ENCODE results near the gene SKI.
"Not testable (repeated sequence)": the region's sequence is repeated elsewhere in the genome, so short reads cannot be mapped to it uniquely, and the experiment has no call there.

The SKI gene

GRCh38 chr1:2260917-2261316 lies 32.8 kb downstream of the SKI start:
- no peaks in the 10 kb centered on the region for H3K36me3 ChIP-seq (ENCODE audit: insufficient read depth, low read length)
- H3K27ac ChIP-seq: no peak overlapping the region
- H3K4me3 ChIP-seq: no peak overlapping the region
- TF ChIP-seq EZH2 (IDR thresholded peaks at IDR 0.05): no peak
- TF ChIP-seq POLR2AphosphoS5 (IDR thresholded peaks at IDR 0.05; ENCODE audit: borderline replicate concordance, low read depth, low read length): no peak
- TF ChIP-seq FOXP2 (optimal IDR thresholded peaks at IDR 0.05; ENCODE audit: control extremely low read depth, extremely low read length, insufficient read depth): no peak
- H3K9me3 ChIP-seq (ENCODE audit: low read depth, low read length): peaks cover 1% of the 10 kb centered on the region; the same call in 1 of the 2 replicates
- H3K9ac ChIP-seq (ENCODE audit: insufficient read length): no peak overlapping the region
- no peak for DNase-seq (ENCODE audit: low read depth, low spot score)

- H3K9ac ChIP-seq (ENCODE audit: insufficient read length); H3K4me3 ChIP-seq; DNase-seq (ENCODE audit: low read depth, low spot score); H3K9me3 ChIP-seq (ENCODE audit: low read depth, low read length); H3K36me3 ChIP-seq (ENCODE audit: insufficient read depth, low read length); H3K27ac ChIP-seq: not testable (repeated sequence)
These were observed 33.6 kb downstream of the SKI start for GRCh38 chr1:2261476-2262395.

- no peak for DNase-seq (ENCODE audit: low read depth, low spot score)
- no peaks in the 10 kb centered on the region for H3K9me3 ChIP-seq (ENCODE audit: low read depth, low read length)
- no peak for TF ChIP-seq EZH2 (IDR thresholded peaks at IDR 0.05)
- TF ChIP-seq FOXP2 (optimal IDR thresholded peaks at IDR 0.05; ENCODE audit: control extremely low read depth, extremely low read length, insufficient read depth): no peak
- no peak for TF ChIP-seq POLR2AphosphoS5 (IDR thresholded peaks at IDR 0.05; ENCODE audit: borderline replicate concordance, low read depth, low read length)
- peak overlapping the region; percentile 38; the same call in 1 of the 2 replicates for H3K27ac ChIP-seq
- no peak overlapping the region for H3K4me3 ChIP-seq
- H3K9ac ChIP-seq (ENCODE audit: insufficient read length): no peak overlapping the region
- H3K36me3 ChIP-seq (ENCODE audit: insufficient read depth, low read length): no peaks in the 10 kb centered on the region
These were observed 38.3 kb downstream of the SKI start for GRCh38 chr1:2266301-2266975.

- Histone ChIP-seq H3K36me3 (ENCODE audit: insufficient read depth, low read length) (no peaks in the 10 kb centered on the region), H3K27ac (no peak overlapping the region), H3K4me3 (no peak overlapping the region), H3K9ac (ENCODE audit: insufficient read length) (no peak overlapping the region), H3K9me3 (ENCODE audit: low read depth, low read length) (no peaks in the 10 kb centered on the region)
- no peak for DNase-seq (ENCODE audit: low read depth, low spot score)
- TF ChIP-seq POLR2AphosphoS5 (IDR thresholded peaks at IDR 0.05; ENCODE audit: borderline replicate concordance, low read depth, low read length): no peak
- TF ChIP-seq FOXP2 (optimal IDR thresholded peaks at IDR 0.05; ENCODE audit: control extremely low read depth, extremely low read length, insufficient read depth): no peak
- TF ChIP-seq EZH2 (IDR thresholded peaks at IDR 0.05): no peak
These were observed 39.1 kb downstream of the SKI start for GRCh38 chr1:2267051-2267830.

GRCh38 chr1:2267862-2268261 lies 39.7 kb downstream of the SKI start:
- TF ChIP-seq POLR2AphosphoS5 (IDR thresholded peaks at IDR 0.05; ENCODE audit: borderline replicate concordance, low read depth, low read length) (no peak), FOXP2 (optimal IDR thresholded peaks at IDR 0.05; ENCODE audit: control extremely low read depth, extremely low read length, insufficient read depth) (no peak), EZH2 (IDR thresholded peaks at IDR 0.05) (no peak)
- H3K9ac ChIP-seq (ENCODE audit: insufficient read length): no peak overlapping the region
- no peaks in the 10 kb centered on the region for H3K9me3 ChIP-seq (ENCODE audit: low read depth, low read length)
- no peak overlapping the region for H3K4me3 ChIP-seq
- no peak for DNase-seq (ENCODE audit: low read depth, low spot score)
- no peak overlapping the region for H3K27ac ChIP-seq
- H3K36me3 ChIP-seq (ENCODE audit: insufficient read depth, low read length): no peaks in the 10 kb centered on the region

GRCh38 chr1:2268285-2269056 lies 40.4 kb downstream of the SKI start:
- H3K27ac ChIP-seq: no peak overlapping the region
- H3K4me3 ChIP-seq: no peak overlapping the region
- TF ChIP-seq EZH2 (IDR thresholded peaks at IDR 0.05) (no peak), FOXP2 (optimal IDR thresholded peaks at IDR 0.05; ENCODE audit: control extremely low read depth, extremely low read length, insufficient read depth) (no peak), POLR2AphosphoS5 (IDR thresholded peaks at IDR 0.05; ENCODE audit: borderline replicate concordance, low read depth, low read length) (no peak)
- H3K9me3 ChIP-seq (ENCODE audit: low read depth, low read length): no peaks in the 10 kb centered on the region
- DNase-seq (ENCODE audit: low read depth, low spot score): no peak
- no peaks in the 10 kb centered on the region for H3K36me3 ChIP-seq (ENCODE audit: insufficient read depth, low read length)
- H3K9ac ChIP-seq (ENCODE audit: insufficient read length): no peak overlapping the region

- Histone ChIP-seq H3K9me3 (ENCODE audit: low read depth, low read length) (no peaks in the 10 kb centered on the region), H3K4me3 (no peak overlapping the region), H3K9ac (ENCODE audit: insufficient read length) (no peak overlapping the region), H3K27ac (no peak overlapping the region), H3K36me3 (ENCODE audit: insufficient read depth, low read length) (no peaks in the 10 kb centered on the region)
- DNase-seq (ENCODE audit: low read depth, low spot score): no peak
- TF ChIP-seq POLR2AphosphoS5 (IDR thresholded peaks at IDR 0.05; ENCODE audit: borderline replicate concordance, low read depth, low read length): no peak
- TF ChIP-seq EZH2 (IDR thresholded peaks at IDR 0.05): no peak
- TF ChIP-seq FOXP2 (optimal IDR thresholded peaks at IDR 0.05; ENCODE audit: control extremely low read depth, extremely low read length, insufficient read depth): no peak
These were observed 41.2 kb downstream of the SKI start for GRCh38 chr1:2269193-2269921.

Measured in SK-N-MC (cell line).